ENCODE measurements around the gene TBC1D22A.
A peak's percentile ranks its signal among the peaks of the same experiment; 100 is the strongest.

Gene TBC1D22A

GRCh38 chr22:47090591-47091245 is 328.3 kb downstream of the TBC1D22A start:
- DNase-seq, result peak; percentile 14

GRCh38 chr22:47091246-47091651 is 328.8 kb downstream of the TBC1D22A start:
- no peak for DNase-seq

- DNase-seq, result no peak
These were observed 329.7 kb downstream of the TBC1D22A start for GRCh38 chr22:47091921-47092700.

- DNase-seq, result no peak
These were observed 330.5 kb downstream of the TBC1D22A start for GRCh38 chr22:47092896-47093311.

GRCh38 chr22:47093720-47094119 is 331.3 kb downstream of the TBC1D22A start:
- no peak for DNase-seq

- no peak for DNase-seq
These were observed 332.4 kb downstream of the TBC1D22A start for GRCh38 chr22:47094861-47095330.

- no peak for DNase-seq
These were observed 333.1 kb downstream of the TBC1D22A start for GRCh38 chr22:47095395-47096122.

- DNase-seq, result no peak
These were observed 335.7 kb downstream of the TBC1D22A start for GRCh38 chr22:47098121-47098520.

GRCh38 chr22:47098554-47098953 is 336.1 kb downstream of the TBC1D22A start:
- no peak for DNase-seq

- no peak for DNase-seq
These were observed 337.6 kb downstream of the TBC1D22A start for GRCh38 chr22:47100019-47100418.

GRCh38 chr22:47100646-47101200 is 338.3 kb downstream of the TBC1D22A start:
- DNase-seq, result no peak

- no peak for DNase-seq
These were observed 339.0 kb downstream of the TBC1D22A start for GRCh38 chr22:47101321-47101885.

GRCh38 chr22:47102081-47102480 is 339.6 kb downstream of the TBC1D22A start:
- DNase-seq, result no peak

GRCh38 chr22:47102648-47103047 is 340.2 kb downstream of the TBC1D22A start:
- DNase-seq, result no peak

GRCh38 chr22:47105085-47105484 is 342.6 kb downstream of the TBC1D22A start:
- no peak for DNase-seq

GRCh38 chr22:47106806-47107205 is 344.4 kb downstream of the TBC1D22A start:
- DNase-seq, result no peak

- DNase-seq, result no peak
These were observed 345.0 kb downstream of the TBC1D22A start for GRCh38 chr22:47107431-47107830.

- no peak for DNase-seq
These were observed 348.5 kb downstream of the TBC1D22A start for GRCh38 chr22:47110817-47111443.

GRCh38 chr22:47111626-47112581 is 349.5 kb downstream of the TBC1D22A start:
- no peak for DNase-seq

GRCh38 chr22:47112582-47112965 is 350.1 kb downstream of the TBC1D22A start:
- no peak for DNase-seq
